ENCODE results near the gene PRKCE.

DNA sequence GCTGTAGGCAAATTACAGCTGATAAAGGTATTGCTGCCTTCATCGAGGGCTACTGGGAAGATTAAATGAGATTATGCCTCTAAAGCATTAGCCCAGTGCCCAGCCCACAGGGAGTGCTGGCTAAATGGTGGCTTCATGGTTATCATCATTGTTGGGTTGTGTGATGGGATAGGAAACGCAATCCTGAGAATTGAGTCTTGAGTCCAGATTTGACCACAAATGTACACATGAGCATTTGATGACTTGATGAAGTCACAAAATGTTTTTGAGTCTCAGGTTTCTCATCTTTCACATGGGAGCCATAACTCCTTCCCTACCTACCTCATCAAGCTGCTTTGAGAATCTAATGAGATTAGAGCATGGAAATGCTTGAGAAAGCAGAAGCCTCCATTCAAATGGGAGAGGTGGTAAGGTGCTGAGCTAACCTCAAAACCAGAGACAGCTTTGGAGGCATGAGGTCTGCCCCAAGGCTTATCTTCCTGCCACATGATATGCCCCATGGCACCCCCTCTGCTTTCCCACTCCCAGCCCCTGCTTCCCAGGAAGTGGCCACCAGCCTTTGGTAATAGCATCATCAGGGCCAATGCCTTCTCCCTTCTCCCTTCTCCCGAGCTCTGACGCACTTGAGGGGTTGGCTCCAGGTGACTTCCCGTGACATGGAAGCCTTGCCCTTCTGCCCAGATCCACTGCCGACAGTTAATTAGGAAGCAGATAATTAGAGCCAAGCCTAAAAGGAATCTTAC lies 496.3 kb downstream of the PRKCE start:
- TF ChIP-seq GATA3 (IDR thresholded peaks at IDR 0.05; ENCODE audit: low read depth, low read length) (no peak), GATA2 (IDR thresholded peaks at IDR 0.05; ENCODE audit: low read depth, low read length) (no peak)
